Adipose tissue (tissue), 3 donors: ENCODE results near the gene JUND. TPM values are rescaled to one million over a fixed set of nuclear protein-coding genes. Genes with fewer than 3 reads are reported as not detected.
"Not testable (repeated sequence)": the region's sequence is repeated elsewhere in the genome, so short reads cannot be mapped to it uniquely, and the experiment has no call there.

Source experiments
- H3K27ac ChIP-seq: one replicate; pipeline ENCODE4 v1.5.1; 2013; ENCODE audit warnings: low read depth, low read length
- WGBS, 3 donors: extraction: QIAGEN DNeasy Blood & Tissue Kit; methylation state at CpG; one replicate each; pipeline ENCODE4 v1.1.7; 2013; 5-methylcytosine and 5-hydroxymethylcytosine counted together
- polyA plus RNA-seq, 3 donors: library from polyadenylated mRNA; stranded (reverse); fragments of 200-250 nt; gene quantifications; one replicate each; pipeline ENCODE4 v1.2.3, GENCODE V29; 2013
- donor health status: healthy with polysubstance abuse.
- donor health status: Bipolar disorder and iron deficiency.
- donor health status: healthy.

JUND gene
- polyA plus RNA-seq, result 100 to 1,000 TPM; 165 to 392 (median 214) TPM

GRCh38 chr19:18281082-18282020, at the start of gene JUND:
Gene JUND, minus strand, starts transcription at chr19:18281622. Its CDS starts 138 bp downstream, at chr19:18281484.
- WGBS, 3 donors, result 0 to 1% (median 1%) methylated on average over 53 to 137 of the region's 138 CpGs
- H3K27ac ChIP-seq, result peak within 1 kb of the TSS; percentile 99

- 87 to 94% (median 92%) methylated on average over 9 of the region's 9 CpGs for WGBS, 3 donors
- no peak overlapping the region for H3K27ac ChIP-seq
Measured at GRCh38 chr19:18330868-18331267, 49.4 kb upstream of the JUND start.

GRCh38 chr19:18329035-18329376, 47.6 kb upstream of the JUND start:
- 52 to 67% (median 53%) methylated on average over 6 of the region's 6 CpGs for WGBS, 3 donors

GRCh38 chr19:18328340-18329034, 47.1 kb upstream of the JUND start:
- WGBS, 3 donors, result 1 to 4% (median 1%) methylated on average over 9 of the region's 9 CpGs
- no peak overlapping the region for H3K27ac ChIP-seq

More at GRCh38 chr19:18329035-18329376, 47.6 kb upstream of the JUND start:
- H3K27ac ChIP-seq, result no peak overlapping the region

GRCh38 chr19:18326772-18327171, 45.4 kb upstream of the JUND start:
- no peak overlapping the region for H3K27ac ChIP-seq

GRCh38 chr19:18324373-18324731, 42.9 kb upstream of the JUND start:
- not testable (repeated sequence) for H3K27ac ChIP-seq
- 48 to 55% (median 54%) methylated on average over 6 of the region's 6 CpGs for WGBS, 3 donors

More at GRCh38 chr19:18326772-18327171, 45.4 kb upstream of the JUND start:
- WGBS, 3 donors, result 80 to 95% (median 94%) methylated on average over 5 of the region's 5 CpGs

GRCh38 chr19:18322759-18323460, 41.5 kb upstream of the JUND start, which contains the start of gene LSM4:
Gene LSM4, minus strand, starts transcription at chr19:18323076. Its CDS starts 56 bp downstream, at chr19:18323020.
- WGBS, 3 donors, result 0% methylated on average over 75 of the region's 75 CpGs
- peak within 1 kb of the TSS; percentile 84 for H3K27ac ChIP-seq

GRCh38 chr19:18322318-18322758, 40.9 kb upstream of the JUND start:
- 2 to 3% (median 3%) methylated on average over 7 of the region's 7 CpGs for WGBS, 3 donors
- H3K27ac ChIP-seq, result peak overlapping the region; percentile 84

GRCh38 chr19:18321734-18322102, 40.3 kb upstream of the JUND start:
- no peak overlapping the region for H3K27ac ChIP-seq
- 8 to 25% (median 16%) methylated on average over 9 of the region's 9 CpGs for WGBS, 3 donors

- no peak overlapping the region for H3K27ac ChIP-seq
- WGBS, 3 donors, result 55 to 71% (median 57%) methylated on average over 14 of the region's 14 CpGs
Measured at GRCh38 chr19:18320865-18321733, 39.7 kb upstream of the JUND start.

- WGBS, 3 donors, result 47 to 78% (median 62%) methylated on average over 7 of the region's 7 CpGs
- no peak overlapping the region for H3K27ac ChIP-seq
Measured at GRCh38 chr19:18319591-18320135, 38.2 kb upstream of the JUND start.

GRCh38 chr19:18317961-18318800, 36.8 kb upstream of the JUND start:
- H3K27ac ChIP-seq, result no peak overlapping the region

GRCh38 chr19:18313398-18313797, 32.0 kb upstream of the JUND start:
- WGBS, 3 donors, result 96 to 100% (median 96%) methylated on average over 3 of the region's 3 CpGs

More at GRCh38 chr19:18317961-18318800, 36.8 kb upstream of the JUND start:
- 32 to 48% (median 40%) methylated on average over 18 of the region's 18 CpGs for WGBS, 3 donors

GRCh38 chr19:18312092-18312534, 30.7 kb upstream of the JUND start:
- 70 to 91% (median 90%) methylated on average over 9 to 11 of the region's 11 CpGs for WGBS, 3 donors
- H3K27ac ChIP-seq, result no peak overlapping the region

More at GRCh38 chr19:18313398-18313797, 32.0 kb upstream of the JUND start:
- H3K27ac ChIP-seq, result no peak overlapping the region

GRCh38 chr19:18311502-18312091, 30.2 kb upstream of the JUND start:
- WGBS, 3 donors, result 88 to 93% (median 89%) methylated on average over 22 of the region's 22 CpGs
- no peak overlapping the region for H3K27ac ChIP-seq

GRCh38 chr19:18310966-18311365, 29.5 kb upstream of the JUND start:
- no peak overlapping the region for H3K27ac ChIP-seq
- 81 to 92% (median 89%) methylated on average over 12 to 13 of the region's 13 CpGs for WGBS, 3 donors
